HFFc6 (cell line): ENCODE data around the gene GFRA1. TPM values are rescaled to one million over a fixed set of nuclear protein-coding genes. Genes with fewer than 3 reads are reported as not detected.

Experiments
- DNase-seq: peaks from one replicate; pipeline ENCODE4 v3.0.0-alpha.2; 2018
- H3K27ac Mint-ChIP-seq: 2 replicates; pipeline ENCODE4 v1.8.0; 2020; ENCODE audit warnings: mild to moderate bottlenecking, mixed read lengths
- H3K27me3 Mint-ChIP-seq: 2 replicates; pipeline ENCODE4 v1.8.0; 2021; ENCODE audit warnings: mild to moderate bottlenecking, moderate library complexity, mixed read lengths; ENCODE audit not compliant: insufficient read depth
- H3K36me3 Mint-ChIP-seq: 2 replicates; pipeline ENCODE4 v1.8.0; 2021; ENCODE audit warnings: low read depth, mixed read lengths
- H3K4me1 Mint-ChIP-seq: 2 replicates; pipeline ENCODE4 v1.8.0; 2020; ENCODE audit warnings: low read depth, mixed read lengths
- H3K4me3 Mint-ChIP-seq: 2 replicates; pipeline ENCODE4 v1.8.0; 2020; ENCODE audit warnings: mild to moderate bottlenecking, moderate library complexity, mixed read lengths
- H3K9me3 Mint-ChIP-seq: 2 replicates; pipeline ENCODE4 v1.8.0; 2020; ENCODE audit warnings: mild to moderate bottlenecking, mixed read lengths
- total RNA-seq, 6 experiments: library from RNA; stranded (reverse); fragmentation: NEBNext Ultra II Directional; extraction: Animal tissue kit (Norgen Biotek cat#: 25700); gene quantifications; 2 replicates in 1 of 6; 3 replicates in 5 of 6; pipeline ENCODE4 v1.2.3, GENCODE V29; 2021
- TF ChIP-seq, protein P1 (sequence below): fragments of 200-600 bp; sonication (generic); IDR thresholded peaks from 2 replicates; pipeline ENCODE4 v1.5.0; 2021; ENCODE audit warnings: antibody characterized with exemption, mild to moderate bottlenecking

The GFRA1 gene
- total RNA-seq, 6 experiments from 2014 or later = 7.3 to 17.2 (median 15.9) TPM

- no peaks in the 10 kb centered on the region for H3K9me3 Mint-ChIP-seq
- H3K27me3 Mint-ChIP-seq = no peaks in the 10 kb centered on the region; the same call in none of the 2 replicates
- DNase-seq = no peak
- TF ChIP-seq, protein P1, sequence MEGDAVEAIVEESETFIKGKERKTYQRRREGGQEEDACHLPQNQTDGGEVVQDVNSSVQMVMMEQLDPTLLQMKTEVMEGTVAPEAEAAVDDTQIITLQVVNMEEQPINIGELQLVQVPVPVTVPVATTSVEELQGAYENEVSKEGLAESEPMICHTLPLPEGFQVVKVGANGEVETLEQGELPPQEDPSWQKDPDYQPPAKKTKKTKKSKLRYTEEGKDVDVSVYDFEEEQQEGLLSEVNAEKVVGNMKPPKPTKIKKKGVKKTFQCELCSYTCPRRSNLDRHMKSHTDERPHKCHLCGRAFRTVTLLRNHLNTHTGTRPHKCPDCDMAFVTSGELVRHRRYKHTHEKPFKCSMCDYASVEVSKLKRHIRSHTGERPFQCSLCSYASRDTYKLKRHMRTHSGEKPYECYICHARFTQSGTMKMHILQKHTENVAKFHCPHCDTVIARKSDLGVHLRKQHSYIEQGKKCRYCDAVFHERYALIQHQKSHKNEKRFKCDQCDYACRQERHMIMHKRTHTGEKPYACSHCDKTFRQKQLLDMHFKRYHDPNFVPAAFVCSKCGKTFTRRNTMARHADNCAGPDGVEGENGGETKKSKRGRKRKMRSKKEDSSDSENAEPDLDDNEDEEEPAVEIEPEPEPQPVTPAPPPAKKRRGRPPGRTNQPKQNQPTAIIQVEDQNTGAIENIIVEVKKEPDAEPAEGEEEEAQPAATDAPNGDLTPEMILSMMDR = no peak
- no peak overlapping the region for H3K27ac Mint-ChIP-seq
- H3K4me1 Mint-ChIP-seq = peaks cover 20% of the 10 kb centered on the region
- H3K36me3 Mint-ChIP-seq = no peaks in the 10 kb centered on the region
- H3K4me3 Mint-ChIP-seq = no peak overlapping the region
These were observed 26.7 kb downstream of the GFRA1 start for GRCh38 chr10:116246263-116246662.

GRCh38 chr10:116245156-116245555 is 27.9 kb downstream of the GFRA1 start:
- H3K9me3 Mint-ChIP-seq = no peaks in the 10 kb centered on the region
- no peak overlapping the region for H3K4me3 Mint-ChIP-seq
- peaks cover 20% of the 10 kb centered on the region for H3K4me1 Mint-ChIP-seq
- DNase-seq = no peak
- no peaks in the 10 kb centered on the region for H3K36me3 Mint-ChIP-seq
- H3K27me3 Mint-ChIP-seq = no peaks in the 10 kb centered on the region; the same call in none of the 2 replicates
- TF ChIP-seq, protein P1 = no peak
- H3K27ac Mint-ChIP-seq = no peak overlapping the region

DNA sequence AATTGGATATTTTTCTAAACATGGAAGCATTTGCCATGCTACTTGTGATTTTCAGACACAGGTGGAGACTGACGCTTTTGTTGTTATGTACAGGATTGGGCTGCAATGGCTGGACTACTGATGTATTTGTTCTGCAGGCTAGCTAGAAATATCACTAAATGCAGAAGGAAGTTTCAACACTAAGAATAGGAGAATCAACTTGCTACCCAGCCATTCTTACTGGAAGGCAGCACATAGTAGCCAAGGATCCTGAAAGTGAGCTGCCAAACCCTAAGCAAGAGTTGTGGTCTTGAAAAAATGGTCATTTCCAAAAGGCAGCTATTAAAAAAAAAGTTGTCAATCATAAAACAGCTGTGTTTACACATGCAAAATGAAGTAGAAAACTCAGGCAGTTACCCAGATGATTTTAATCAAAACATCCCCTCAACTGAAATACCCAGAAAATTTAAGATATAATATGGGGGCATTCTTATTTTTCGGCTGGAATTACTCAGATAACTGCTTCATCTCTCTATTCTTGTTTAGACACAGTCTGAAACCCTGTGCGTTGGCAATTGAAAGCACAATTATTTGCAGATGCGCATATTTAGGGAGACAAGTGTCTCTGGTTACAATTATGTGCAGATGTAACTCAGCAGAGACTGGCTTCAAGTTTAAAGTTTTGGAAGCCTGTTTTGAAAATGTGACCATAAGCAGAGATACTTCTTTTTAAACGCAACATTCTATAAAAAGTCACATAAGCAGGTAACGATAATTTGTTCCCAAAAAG is 31.2 kb downstream of the GFRA1 start:
- no peak for DNase-seq
- H3K36me3 Mint-ChIP-seq = no peaks in the 10 kb centered on the region
- H3K4me3 Mint-ChIP-seq = no peak overlapping the region
- no peak overlapping the region for H3K27ac Mint-ChIP-seq
- no peaks in the 10 kb centered on the region for H3K27me3 Mint-ChIP-seq
- H3K9me3 Mint-ChIP-seq = no peaks in the 10 kb centered on the region
- peaks cover 10% of the 10 kb centered on the region; the same call in 1 of the 2 replicates for H3K4me1 Mint-ChIP-seq
- TF ChIP-seq, protein P1 = no peak

DNA sequence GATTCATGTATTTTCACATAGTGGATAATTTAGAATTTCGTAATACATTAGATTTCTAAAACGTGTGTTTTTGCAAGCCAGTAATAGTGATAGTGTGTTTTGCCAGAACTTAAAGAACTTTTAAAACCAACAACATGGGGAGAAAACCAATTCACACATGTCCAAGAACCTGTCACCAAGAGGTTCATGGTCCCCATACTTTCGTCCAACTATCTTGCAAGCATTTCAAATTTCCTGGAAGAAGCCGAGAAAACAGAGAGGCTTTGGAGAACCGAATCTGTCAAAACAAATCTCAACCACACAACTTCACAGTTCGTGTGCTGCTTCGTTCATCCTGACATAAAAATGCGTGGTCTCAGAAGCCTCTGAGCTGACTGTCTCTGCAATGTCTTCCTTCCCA is 31.9 kb downstream of the GFRA1 start:
- no peaks in the 10 kb centered on the region for H3K27me3 Mint-ChIP-seq
- no peaks in the 10 kb centered on the region for H3K9me3 Mint-ChIP-seq
- peaks cover 10% of the 10 kb centered on the region; the same call in 1 of the 2 replicates for H3K4me1 Mint-ChIP-seq
- no peaks in the 10 kb centered on the region for H3K36me3 Mint-ChIP-seq
- no peak for DNase-seq
- H3K27ac Mint-ChIP-seq = no peak overlapping the region
- TF ChIP-seq, protein P1 = no peak
- H3K4me3 Mint-ChIP-seq = no peak overlapping the region

DNA sequence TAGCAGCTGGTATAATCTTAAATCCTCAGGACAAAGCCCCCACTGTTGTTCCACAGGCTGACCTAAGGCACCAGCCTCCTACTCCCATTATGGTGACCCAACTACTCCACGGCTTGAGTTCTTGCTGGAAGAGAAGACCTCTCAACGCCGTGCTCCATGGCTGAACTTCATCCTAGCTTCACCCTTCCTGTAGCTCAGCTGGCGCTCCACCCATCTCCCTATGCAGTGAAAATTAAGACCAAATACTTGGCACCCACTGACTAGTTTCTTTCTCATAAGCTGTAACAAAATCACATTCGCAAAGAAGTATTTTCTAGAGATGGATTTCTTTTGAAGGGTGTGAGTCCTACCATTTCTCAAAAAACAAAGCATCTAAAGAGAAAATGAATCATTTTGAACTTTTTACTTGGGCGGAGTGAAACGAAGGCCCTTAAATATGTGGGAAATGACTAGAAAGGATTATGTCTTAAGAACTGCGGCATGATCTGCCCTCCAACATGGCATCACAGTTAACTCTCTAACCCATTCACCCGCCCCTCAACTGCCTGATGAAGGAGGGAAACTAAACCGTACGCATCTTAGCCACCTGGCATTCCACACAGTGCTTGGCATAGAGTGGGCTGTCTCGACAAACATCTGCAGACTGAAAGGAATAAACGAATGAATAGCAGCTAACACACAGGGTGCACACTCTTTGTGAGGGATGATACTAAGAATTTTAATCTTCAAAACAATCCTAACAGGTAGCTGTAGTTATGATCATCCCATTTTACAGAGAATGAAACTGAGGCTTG is 32.7 kb downstream of the GFRA1 start:
- DNase-seq = no peak
- TF ChIP-seq, protein P1 = no peak
- H3K4me1 Mint-ChIP-seq = peaks cover 10% of the 10 kb centered on the region; the same call in 1 of the 2 replicates
- H3K27ac Mint-ChIP-seq = no peak overlapping the region
- H3K27me3 Mint-ChIP-seq = no peaks in the 10 kb centered on the region
- 0 out of 2 replicates have a peak, but pooled peaks cover 2% of the 10 kb centered on the region for H3K36me3 Mint-ChIP-seq
- peaks cover 3% of the 10 kb centered on the region; the same call in 1 of the 2 replicates for H3K9me3 Mint-ChIP-seq
- no peak overlapping the region for H3K4me3 Mint-ChIP-seq
